Neural cell (in vitro differentiated cells): ENCODE measurements around the gene SCN7A. TPM values are rescaled to one million over a fixed set of nuclear protein-coding genes. Genes with fewer than 3 reads are reported as not detected.

Experiments
- H2AFZ ChIP-seq: fragments of 200-600, 300-800 bp; sonication (generic), shearing (Covaris generic); 2 replicates; pipeline ENCODE4 v1.6.0; 2014; ENCODE audit warnings: low read depth, mild to moderate bottlenecking, antibody characterized with exemption, low read length, moderate library complexity
- H3F3A ChIP-seq: fragments of 200-600 bp; shearing (Covaris generic); 2 replicates; pipeline ENCODE4 v1.6.1; 2016; ENCODE audit warnings: mild to moderate bottlenecking, moderate library complexity, mixed read lengths, antibody characterized with exemption, low read length; ENCODE audit not compliant: insufficient read depth, poor library complexity, severe bottlenecking
- H3K27ac ChIP-seq: fragments of 200-600, 300-800 bp; sonication (generic), shearing (Covaris generic); 2 replicates; pipeline ENCODE4 v1.5.1; 2014; ENCODE audit warnings: mild to moderate bottlenecking, low read length, moderate library complexity
- H3K27me3 ChIP-seq: fragments of 300-800, 200-600 bp; sonication (generic), shearing (Covaris generic); 2 replicates; pipeline ENCODE4 v1.6.0; 2014; ENCODE audit warnings: mild to moderate bottlenecking, low read depth, low read length, moderate library complexity; ENCODE audit not compliant: insufficient read depth
- H3K36me3 ChIP-seq: fragments of 300-800, 200-600 bp; sonication (generic), shearing (Covaris generic); 2 replicates; pipeline ENCODE4 v1.5.1; 2014; ENCODE audit warnings: mild to moderate bottlenecking, antibody characterized with exemption, low read length, moderate library complexity; ENCODE audit not compliant: insufficient read depth
- H3K4me2 ChIP-seq: fragments of 300-800, 200-600 bp; sonication (generic), shearing (Covaris generic); 2 replicates; pipeline ENCODE4 v1.6.0; 2014; ENCODE audit warnings: mild to moderate bottlenecking, low read length
- H3K4me3 ChIP-seq: fragments of 300-800, 200-600 bp; sonication (generic), shearing (Covaris generic); 2 replicates; pipeline ENCODE4 v1.5.1; 2014; ENCODE audit warnings: mild to moderate bottlenecking, low read length, moderate library complexity
- H3K79me2 ChIP-seq: fragments of 200-600 bp; shearing (Covaris generic); replicated peaks from 2 replicates; pipeline ENCODE4 v1.6.0; 2014; ENCODE audit warnings: mild to moderate bottlenecking, low read length, moderate library complexity; ENCODE audit not compliant: insufficient read depth
- H3K9ac ChIP-seq: fragments of 300-800, 200-600 bp; sonication (generic), shearing (Covaris generic); 2 replicates; pipeline ENCODE4 v1.6.1; 2016; ENCODE audit warnings: mild to moderate bottlenecking, low read length, mixed read lengths
- H3K9me2 ChIP-seq: fragments of 200-600 bp; shearing (Covaris generic); 2 replicates; pipeline ENCODE4 v1.6.1; 2016; ENCODE audit warnings: mild to moderate bottlenecking, low read length, mixed read lengths; ENCODE audit not compliant: insufficient read depth
- H3K9me3 ChIP-seq: fragments of 200-600, 300-800 bp; sonication (generic), shearing (Covaris generic); 2 replicates; pipeline ENCODE4 v1.6.1; 2016; ENCODE audit warnings: mild to moderate bottlenecking, mixed run types, low read length, moderate library complexity, mixed read lengths
- H4K20me1 ChIP-seq: fragments of 200-600 bp; shearing (Covaris generic); 2 replicates; pipeline ENCODE4 v1.6.1; 2016; ENCODE audit warnings: mild to moderate bottlenecking, mixed run types; ENCODE audit not compliant: insufficient read depth
- EP300 ChIP-seq: fragments of 450-650 bp; conservative IDR thresholded peaks from 2 replicates; pipeline ENCODE4 v1.6.1; 2014; ENCODE audit warnings: antibody characterized with exemption, mild to moderate bottlenecking, moderate library complexity; ENCODE audit not compliant: poor library complexity, severe bottlenecking
- EZH2 ChIP-seq: fragments of 200-600, 300-800 bp; shearing (Covaris generic), sonication (generic); IDR thresholded peaks from 2 replicates; pipeline ENCODE4 v1.6.1; 2014; ENCODE audit warnings: antibody characterized with exemption, low read length, borderline replicate concordance, mild to moderate bottlenecking; ENCODE audit not compliant: insufficient read depth, poor library complexity, severe bottlenecking
- MXI1 ChIP-seq: fragments of 450-650 bp; conservative IDR thresholded peaks from 2 replicates; pipeline ENCODE4 v1.6.1; 2014; ENCODE audit warnings: antibody characterized with exemption, mild to moderate bottlenecking; ENCODE audit not compliant: poor library complexity, severe bottlenecking
- POLR2AphosphoS5 ChIP-seq: IDR thresholded peaks from 2 replicates; pipeline ENCODE4 v1.6.1; 2012
- RAD21 ChIP-seq: fragments of 450-650 bp; conservative IDR thresholded peaks from 2 replicates; pipeline ENCODE4 v1.6.1; 2014; ENCODE audit warnings: antibody characterized with exemption, mild to moderate bottlenecking, moderate library complexity
- SMC3 ChIP-seq: fragments of 450-650 bp; conservative IDR thresholded peaks from 2 replicates; pipeline ENCODE4 v1.6.1; 2014; ENCODE audit warnings: antibody characterized with exemption, mild to moderate bottlenecking, moderate library complexity; ENCODE audit not compliant: poor library complexity
- TAF1 ChIP-seq: IDR thresholded peaks from 2 replicates; pipeline ENCODE4 v1.6.1; 2012; ENCODE audit warnings: low read depth
- polyA minus RNA-seq: library from RNA; depleted of rRNA, polyadenylated mRNA; stranded (reverse); fragments of >200 nt; gene quantifications from 2 replicates; pipeline ENCODE4 v1.2.3, GENCODE V29; 2014
- polyA plus RNA-seq: library from polyadenylated mRNA; depleted of rRNA; stranded (reverse); fragments of >200 nt; gene quantifications from 2 replicates; pipeline ENCODE4 v1.2.3, GENCODE V29; 2014
- TF ChIP-seq, protein P1 (sequence below): fragments of 450-650 bp; IDR thresholded peaks from 2 replicates; pipeline ENCODE4 v1.5.1; 2014; ENCODE audit warnings: antibody characterized with exemption, mild to moderate bottlenecking, moderate library complexity; ENCODE audit not compliant: poor library complexity, severe bottlenecking
- TF ChIP-seq, protein P2 (sequence below): IDR thresholded peaks from 2 replicates; pipeline ENCODE4 v1.6.1; 2012; ENCODE audit warnings: borderline replicate concordance

The SCN7A gene
- polyA plus RNA-seq: 0.09 and 0.10 TPM in 2 replicates
- polyA minus RNA-seq: 0.12 and 0.24 TPM in 2 replicates

DNA sequence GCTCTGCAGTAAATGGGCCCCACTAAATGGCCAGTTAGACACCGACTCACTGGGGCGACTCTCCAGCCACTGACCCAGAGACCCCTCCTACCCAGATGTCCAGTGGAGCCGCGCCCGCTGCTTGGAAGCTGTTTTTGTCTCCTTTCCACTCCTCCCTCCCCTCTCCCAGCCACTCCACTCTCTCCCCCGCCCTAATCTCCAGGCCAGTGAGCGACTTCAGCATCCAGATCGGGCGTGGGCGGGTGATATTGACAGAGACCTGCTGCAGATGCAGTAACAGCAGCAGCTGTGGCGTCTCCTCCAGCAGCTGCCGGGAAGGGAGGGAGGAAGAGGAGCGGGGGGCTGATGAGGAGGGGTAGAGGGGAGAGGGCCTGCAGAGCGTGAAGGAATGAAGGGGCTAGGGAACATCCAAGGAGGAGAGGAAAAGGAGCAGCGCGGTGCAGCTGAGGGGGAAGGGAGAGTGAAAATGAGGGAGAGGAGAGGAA lies at the start of gene SCN7A:
Gene SCN7A (minus strand): TSS at position 110 of the 485 bp plus-strand sequence. CDS start 16,553 bp downstream, outside the sequence.
- Histone ChIP-seq H3K36me3 (no peaks in the 10 kb centered on the region), H3F3A (no peaks in the 10 kb centered on the region), H2AFZ (no peak within 1 kb of the TSS), H4K20me1 (no peaks in the 10 kb centered on the region), H3K9me3 (no peaks in the 10 kb centered on the region), H3K4me2 (no peak within 1 kb of the TSS), H3K79me2 (no peaks in the 10 kb centered on the region), H3K9ac (peak within 1 kb of the TSS; percentile 28), H3K4me3 (peak within 1 kb of the TSS; percentile 55), H3K27me3 (no peaks in the 10 kb centered on the region), H3K9me2 (no peaks in the 10 kb centered on the region), H3K27ac (no peak within 1 kb of the TSS)
- TF ChIP-seq POLR2AphosphoS5 (no peak), EP300 (no peak), RAD21 (no peak), MXI1 (no peak), TAF1 (no peak), EZH2 (no peak), SMC3 (no peak)
- TF ChIP-seq, protein P1, sequence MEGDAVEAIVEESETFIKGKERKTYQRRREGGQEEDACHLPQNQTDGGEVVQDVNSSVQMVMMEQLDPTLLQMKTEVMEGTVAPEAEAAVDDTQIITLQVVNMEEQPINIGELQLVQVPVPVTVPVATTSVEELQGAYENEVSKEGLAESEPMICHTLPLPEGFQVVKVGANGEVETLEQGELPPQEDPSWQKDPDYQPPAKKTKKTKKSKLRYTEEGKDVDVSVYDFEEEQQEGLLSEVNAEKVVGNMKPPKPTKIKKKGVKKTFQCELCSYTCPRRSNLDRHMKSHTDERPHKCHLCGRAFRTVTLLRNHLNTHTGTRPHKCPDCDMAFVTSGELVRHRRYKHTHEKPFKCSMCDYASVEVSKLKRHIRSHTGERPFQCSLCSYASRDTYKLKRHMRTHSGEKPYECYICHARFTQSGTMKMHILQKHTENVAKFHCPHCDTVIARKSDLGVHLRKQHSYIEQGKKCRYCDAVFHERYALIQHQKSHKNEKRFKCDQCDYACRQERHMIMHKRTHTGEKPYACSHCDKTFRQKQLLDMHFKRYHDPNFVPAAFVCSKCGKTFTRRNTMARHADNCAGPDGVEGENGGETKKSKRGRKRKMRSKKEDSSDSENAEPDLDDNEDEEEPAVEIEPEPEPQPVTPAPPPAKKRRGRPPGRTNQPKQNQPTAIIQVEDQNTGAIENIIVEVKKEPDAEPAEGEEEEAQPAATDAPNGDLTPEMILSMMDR: no peak
- TF ChIP-seq, protein P2, sequence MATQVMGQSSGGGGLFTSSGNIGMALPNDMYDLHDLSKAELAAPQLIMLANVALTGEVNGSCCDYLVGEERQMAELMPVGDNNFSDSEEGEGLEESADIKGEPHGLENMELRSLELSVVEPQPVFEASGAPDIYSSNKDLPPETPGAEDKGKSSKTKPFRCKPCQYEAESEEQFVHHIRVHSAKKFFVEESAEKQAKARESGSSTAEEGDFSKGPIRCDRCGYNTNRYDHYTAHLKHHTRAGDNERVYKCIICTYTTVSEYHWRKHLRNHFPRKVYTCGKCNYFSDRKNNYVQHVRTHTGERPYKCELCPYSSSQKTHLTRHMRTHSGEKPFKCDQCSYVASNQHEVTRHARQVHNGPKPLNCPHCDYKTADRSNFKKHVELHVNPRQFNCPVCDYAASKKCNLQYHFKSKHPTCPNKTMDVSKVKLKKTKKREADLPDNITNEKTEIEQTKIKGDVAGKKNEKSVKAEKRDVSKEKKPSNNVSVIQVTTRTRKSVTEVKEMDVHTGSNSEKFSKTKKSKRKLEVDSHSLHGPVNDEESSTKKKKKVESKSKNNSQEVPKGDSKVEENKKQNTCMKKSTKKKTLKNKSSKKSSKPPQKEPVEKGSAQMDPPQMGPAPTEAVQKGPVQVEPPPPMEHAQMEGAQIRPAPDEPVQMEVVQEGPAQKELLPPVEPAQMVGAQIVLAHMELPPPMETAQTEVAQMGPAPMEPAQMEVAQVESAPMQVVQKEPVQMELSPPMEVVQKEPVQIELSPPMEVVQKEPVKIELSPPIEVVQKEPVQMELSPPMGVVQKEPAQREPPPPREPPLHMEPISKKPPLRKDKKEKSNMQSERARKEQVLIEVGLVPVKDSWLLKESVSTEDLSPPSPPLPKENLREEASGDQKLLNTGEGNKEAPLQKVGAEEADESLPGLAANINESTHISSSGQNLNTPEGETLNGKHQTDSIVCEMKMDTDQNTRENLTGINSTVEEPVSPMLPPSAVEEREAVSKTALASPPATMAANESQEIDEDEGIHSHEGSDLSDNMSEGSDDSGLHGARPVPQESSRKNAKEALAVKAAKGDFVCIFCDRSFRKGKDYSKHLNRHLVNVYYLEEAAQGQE: no peak

DNA sequence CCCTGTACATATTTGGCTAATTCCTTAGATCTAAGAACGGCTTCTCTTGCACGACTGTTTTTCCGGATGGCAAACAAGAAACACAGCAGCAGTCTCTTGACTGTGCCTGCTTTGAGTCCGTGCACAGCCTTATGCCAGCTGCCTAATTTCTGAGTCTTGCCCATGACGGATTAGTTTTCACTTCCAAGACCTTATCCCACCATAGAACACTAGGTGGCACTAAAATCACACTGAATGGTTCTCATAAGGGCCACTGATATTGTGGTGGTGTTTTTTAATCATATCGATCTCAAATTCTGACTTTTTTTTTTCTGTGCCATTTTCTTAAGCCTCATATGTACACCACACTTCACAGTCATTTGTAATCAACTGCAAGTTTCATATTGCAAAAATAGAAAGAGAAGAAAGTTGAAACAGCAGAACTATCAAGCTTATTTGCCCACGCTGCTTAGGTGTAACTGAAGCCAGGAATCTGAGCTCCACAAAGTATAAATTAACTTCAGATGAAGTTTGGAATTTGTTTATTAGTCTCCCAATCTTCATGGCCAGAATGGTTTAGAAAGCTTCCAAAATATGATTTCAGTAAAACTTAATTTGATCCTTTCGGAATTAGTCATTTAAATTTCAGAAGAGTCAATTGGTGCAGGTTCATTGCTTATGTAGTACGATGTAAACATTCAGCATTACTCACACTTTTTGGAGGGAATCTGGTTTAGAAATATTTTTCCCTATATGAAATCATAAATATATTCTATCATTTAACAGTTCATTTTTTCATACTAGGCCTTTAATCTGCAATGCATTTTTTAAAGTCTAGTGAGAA lies 45.5 kb upstream of the SCN7A start:
- no peak overlapping the region for H3K4me3 ChIP-seq
- H3F3A ChIP-seq: no peaks in the 10 kb centered on the region
- no peak overlapping the region for H3K4me2 ChIP-seq
- H3K9me3 ChIP-seq: no peaks in the 10 kb centered on the region
- no peak overlapping the region for H3K27ac ChIP-seq
- peak; percentile 97 for TF ChIP-seq RAD21
- no peak for TF ChIP-seq TAF1
- TF ChIP-seq EP300: no peak
- TF ChIP-seq SMC3: peak; percentile 95
- no peak for TF ChIP-seq MXI1
- TF ChIP-seq, protein P1: peak; percentile 95
- no peaks in the 10 kb centered on the region for H3K9me2 ChIP-seq
- H3K9ac ChIP-seq: no peak overlapping the region
- H2AFZ ChIP-seq: no peak overlapping the region
- no peaks in the 10 kb centered on the region for H4K20me1 ChIP-seq
- H3K36me3 ChIP-seq: no peaks in the 10 kb centered on the region
- no peaks in the 10 kb centered on the region for H3K79me2 ChIP-seq
- no peaks in the 10 kb centered on the region for H3K27me3 ChIP-seq
